ENCODE results near the gene PTPRZ1.

PTPRZ1 gene

DNA sequence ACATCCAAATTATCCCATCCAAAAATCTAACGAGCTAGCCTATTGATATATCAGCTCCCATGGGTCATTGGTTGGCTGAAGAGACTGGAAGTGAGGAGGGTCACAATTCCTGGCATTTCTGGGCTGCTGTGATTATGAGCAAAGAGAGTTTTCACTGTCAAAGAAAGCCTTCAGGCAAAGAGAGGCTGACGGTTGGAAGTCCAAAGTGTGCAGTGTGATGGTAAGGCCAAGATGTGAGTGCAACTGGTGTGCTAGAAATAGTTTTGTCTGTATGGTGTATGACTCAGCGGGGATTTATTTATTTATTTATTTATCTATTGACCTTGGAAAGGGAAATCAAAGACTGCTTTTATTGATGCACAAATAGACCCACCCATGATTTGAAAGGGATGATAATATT lies 196.0 kb downstream of the PTPRZ1 start:
- no peak for DNase-seq (ENCODE audit: low read depth)
- no peak overlapping the region for H3K4me3 ChIP-seq (ENCODE audit: low read depth, low read length)
- TF ChIP-seq, protein P1, sequence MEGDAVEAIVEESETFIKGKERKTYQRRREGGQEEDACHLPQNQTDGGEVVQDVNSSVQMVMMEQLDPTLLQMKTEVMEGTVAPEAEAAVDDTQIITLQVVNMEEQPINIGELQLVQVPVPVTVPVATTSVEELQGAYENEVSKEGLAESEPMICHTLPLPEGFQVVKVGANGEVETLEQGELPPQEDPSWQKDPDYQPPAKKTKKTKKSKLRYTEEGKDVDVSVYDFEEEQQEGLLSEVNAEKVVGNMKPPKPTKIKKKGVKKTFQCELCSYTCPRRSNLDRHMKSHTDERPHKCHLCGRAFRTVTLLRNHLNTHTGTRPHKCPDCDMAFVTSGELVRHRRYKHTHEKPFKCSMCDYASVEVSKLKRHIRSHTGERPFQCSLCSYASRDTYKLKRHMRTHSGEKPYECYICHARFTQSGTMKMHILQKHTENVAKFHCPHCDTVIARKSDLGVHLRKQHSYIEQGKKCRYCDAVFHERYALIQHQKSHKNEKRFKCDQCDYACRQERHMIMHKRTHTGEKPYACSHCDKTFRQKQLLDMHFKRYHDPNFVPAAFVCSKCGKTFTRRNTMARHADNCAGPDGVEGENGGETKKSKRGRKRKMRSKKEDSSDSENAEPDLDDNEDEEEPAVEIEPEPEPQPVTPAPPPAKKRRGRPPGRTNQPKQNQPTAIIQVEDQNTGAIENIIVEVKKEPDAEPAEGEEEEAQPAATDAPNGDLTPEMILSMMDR (IDR thresholded peaks at IDR 0.05; ENCODE audit: control insufficient read depth, extremely low read depth, insufficient read depth) = no peak

DNA sequence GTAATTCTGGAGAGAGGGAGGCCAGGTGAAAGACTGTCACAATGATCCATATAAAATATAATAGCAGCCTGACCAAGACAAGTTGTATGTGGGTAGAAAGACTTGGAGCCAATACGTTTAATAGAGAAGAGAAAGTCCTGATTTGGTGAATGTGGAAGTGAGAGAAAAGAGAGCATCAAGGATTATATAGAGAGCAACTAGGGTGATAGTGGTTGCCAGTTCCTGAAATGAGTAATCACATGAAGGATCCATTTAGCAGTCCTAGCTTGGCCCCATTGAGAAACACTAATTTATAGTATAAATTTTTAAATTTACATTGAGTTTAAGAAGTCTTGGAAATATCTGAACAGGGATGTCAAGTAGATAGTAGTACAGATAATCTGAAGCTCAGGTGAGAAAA lies 197.1 kb downstream of the PTPRZ1 start:
- TF ChIP-seq, protein P1 (IDR thresholded peaks at IDR 0.05; ENCODE audit: control insufficient read depth, extremely low read depth, insufficient read depth) = no peak
- no peak for DNase-seq (ENCODE audit: low read depth)
- H3K4me3 ChIP-seq (ENCODE audit: low read depth, low read length) = no peak overlapping the region

DNA sequence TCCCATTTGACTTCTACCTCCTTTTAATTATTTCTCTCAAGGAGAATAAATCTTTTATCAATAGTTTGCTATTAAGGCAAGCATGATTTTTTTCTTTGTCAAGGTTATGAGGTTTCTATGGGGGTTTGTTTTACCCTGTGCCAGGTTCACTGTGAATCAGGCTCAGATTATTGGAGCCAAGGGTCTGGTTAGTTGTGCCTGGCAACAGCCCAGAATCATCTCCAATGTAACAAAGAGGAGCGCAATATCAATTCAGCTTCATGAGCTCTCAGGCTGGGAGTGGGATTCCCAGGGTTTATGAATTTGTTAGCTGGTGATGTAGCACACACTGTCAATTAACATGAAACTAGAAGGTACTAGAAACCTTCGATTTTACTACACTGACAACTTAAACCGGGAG lies 197.9 kb downstream of the PTPRZ1 start:
- TF ChIP-seq, protein P1 (IDR thresholded peaks at IDR 0.05; ENCODE audit: control insufficient read depth, extremely low read depth, insufficient read depth) = no peak
- no peak for DNase-seq (ENCODE audit: low read depth)
- H3K4me3 ChIP-seq (ENCODE audit: low read depth, low read length) = no peak overlapping the region

DNA sequence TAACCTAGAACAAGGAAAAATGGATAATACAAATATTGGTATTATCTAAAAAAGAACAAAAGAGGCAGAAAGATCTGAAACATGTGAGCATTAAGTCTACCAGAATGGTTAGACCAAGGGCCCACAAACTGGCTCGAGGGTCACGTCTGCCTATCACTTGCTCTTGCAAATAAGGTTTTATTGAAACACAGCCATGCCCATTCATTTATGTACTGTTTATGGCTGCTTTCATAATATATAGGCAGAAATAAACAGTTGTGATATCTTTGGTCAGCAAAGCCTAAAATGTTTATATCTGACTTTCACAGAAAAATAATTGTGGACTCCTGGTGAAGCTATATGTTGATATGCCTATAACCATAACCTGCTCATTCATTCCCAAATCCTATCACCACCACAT lies 199.3 kb downstream of the PTPRZ1 start:
- TF ChIP-seq, protein P1 (IDR thresholded peaks at IDR 0.05; ENCODE audit: control insufficient read depth, extremely low read depth, insufficient read depth) = no peak
- no peak overlapping the region for H3K4me3 ChIP-seq (ENCODE audit: low read depth, low read length)
- no peak for DNase-seq (ENCODE audit: low read depth)

DNA sequence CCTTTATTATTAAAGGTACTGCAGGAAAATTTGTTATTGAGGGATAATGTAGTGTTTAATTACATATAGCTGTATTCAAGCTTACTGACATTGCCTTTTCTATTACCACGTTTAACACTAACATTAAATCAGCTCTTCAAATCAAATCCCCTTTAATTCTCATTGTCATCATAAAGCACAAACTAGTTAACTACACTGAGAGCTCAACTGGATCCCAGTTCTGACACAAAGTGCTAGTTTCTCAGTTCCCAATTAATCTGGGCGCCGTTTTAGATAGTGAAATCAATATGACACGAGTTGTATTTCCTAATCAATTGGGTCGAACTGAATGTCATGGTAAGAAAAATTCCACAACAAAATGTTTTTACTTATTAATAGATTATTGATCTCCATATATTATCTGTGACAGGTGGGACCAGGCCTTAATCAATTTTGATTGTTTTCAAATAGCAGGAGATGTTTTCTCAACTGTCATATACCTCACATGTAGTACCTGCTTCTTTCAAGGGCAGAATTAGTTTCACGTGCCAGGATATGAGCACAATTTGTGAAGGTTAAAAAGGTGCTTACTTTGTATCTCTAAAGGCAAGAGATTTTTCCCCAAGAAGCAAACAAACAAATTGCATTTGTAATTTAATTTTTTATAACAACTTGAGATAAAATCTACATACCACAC lies 200.1 kb downstream of the PTPRZ1 start:
- TF ChIP-seq, protein P1 (IDR thresholded peaks at IDR 0.05; ENCODE audit: control insufficient read depth, extremely low read depth, insufficient read depth) = no peak

DNA sequence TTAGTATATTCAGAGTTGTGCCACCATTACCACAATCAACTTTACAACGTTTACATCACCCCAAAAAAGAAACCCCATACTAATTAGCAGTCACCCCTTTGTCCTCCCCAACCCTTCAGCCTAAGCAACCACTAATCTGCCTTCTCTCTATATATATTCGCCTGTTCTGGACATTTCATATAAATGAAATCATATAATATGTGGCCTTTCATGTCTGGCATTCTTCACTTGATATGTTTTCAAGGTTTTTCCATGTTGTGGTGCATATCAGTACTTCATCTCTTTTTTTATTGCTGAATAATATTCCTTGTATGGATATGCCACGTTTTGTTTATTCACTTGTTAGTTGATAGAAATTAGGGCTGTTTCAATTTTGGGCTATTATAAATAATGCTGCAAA lies 200.7 kb downstream of the PTPRZ1 start:
- no peak overlapping the region for H3K4me3 ChIP-seq (ENCODE audit: low read depth, low read length)
- TF ChIP-seq, protein P1 (IDR thresholded peaks at IDR 0.05; ENCODE audit: control insufficient read depth, extremely low read depth, insufficient read depth) = no peak
- no peak for DNase-seq (ENCODE audit: low read depth)

More for the DNA sequence above, 200.1 kb downstream of the PTPRZ1 start:
- no peak for DNase-seq (ENCODE audit: low read depth)
- H3K4me3 ChIP-seq (ENCODE audit: low read depth, low read length) = no peak overlapping the region

DNA sequence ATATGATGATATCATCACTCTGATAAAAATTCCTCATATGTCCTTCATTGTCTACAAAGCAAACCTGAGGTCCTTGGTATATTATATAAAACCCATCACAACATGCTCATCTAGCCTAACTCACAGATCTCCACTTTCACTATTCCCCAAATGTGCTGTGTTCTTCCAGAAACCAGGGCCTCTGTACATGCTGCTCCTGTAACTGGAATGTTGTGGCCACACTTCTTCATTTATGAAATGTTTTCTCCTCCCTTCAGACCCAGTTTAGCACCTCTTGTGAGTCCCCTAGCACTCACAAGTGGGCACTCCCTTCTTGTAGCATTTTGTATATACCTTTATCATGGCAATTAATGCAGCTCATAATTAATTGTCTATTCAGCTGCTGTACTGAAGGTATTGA lies 209.2 kb downstream of the PTPRZ1 start:
- no peak overlapping the region for H3K4me3 ChIP-seq (ENCODE audit: low read depth, low read length)
- TF ChIP-seq, protein P1 (IDR thresholded peaks at IDR 0.05; ENCODE audit: control insufficient read depth, extremely low read depth, insufficient read depth) = no peak
- no peak for DNase-seq (ENCODE audit: low read depth)

Measured in LNCaP clone FGC (cell line).